ENCODE results near the gene FNDC5.

Gene FNDC5

GRCh38 chr1:32831878-32832277 lies 38.8 kb downstream of the FNDC5 start:
- Histone ChIP-seq H3K14ac (ENCODE audit: low read length) (no peak overlapping the region), H3K4me2 (ENCODE audit: insufficient read depth, low read length, poor library complexity, severe bottlenecking) (no peak overlapping the region), H3K9ac (ENCODE audit: low read depth, low read length, poor library complexity) (no peak overlapping the region), H3K4ac (ENCODE audit: low read length) (no peak overlapping the region), H2BK5ac (ENCODE audit: low read length) (no peak overlapping the region), H3K27ac (replicated peaks; ENCODE audit: low read length) (no peak overlapping the region), H3K4me3 (ENCODE audit: low read length in 2 of 2) (no peak overlapping the region), H3K18ac (ENCODE audit: low read length) (no peak overlapping the region), H3K36me3 (replicated peaks in 1 of 2; ENCODE audit: control insufficient read depth in 2 of 2, insufficient read depth in 2 of 2, low read length in 2 of 2) (peaks cover 11 to 100% of the 10 kb centered on the region in 2 donors), H2BK12ac (ENCODE audit: low read length) (no peak overlapping the region), H2BK120ac (ENCODE audit: low read depth, low read length) (no peak overlapping the region), H3K9me3 (replicated peaks in 1 of 2; ENCODE audit: control insufficient read depth in 2 of 2, insufficient read depth in 1 of 2, low read depth in 1 of 2, low read length in 2 of 2) (no peaks in the 10 kb centered on the region), H4K8ac (ENCODE audit: low read depth, low read length) (no peak overlapping the region), H2BK15ac (ENCODE audit: low read length) (no peak overlapping the region), H3K79me1 (ENCODE audit: low read depth, low read length) (peaks cover 2% of the 10 kb centered on the region), H3K4me1 (ENCODE audit: control insufficient read depth in 2 of 2, insufficient read depth in 1 of 2, low read depth in 1 of 2, low read length in 2 of 2) (no peaks in the 10 kb centered on the region), H3K23ac (ENCODE audit: low read depth, low read length, poor library complexity) (no peak overlapping the region), H2AK5ac (ENCODE audit: low read depth, low read length) (no peak overlapping the region), H4K91ac (ENCODE audit: low read depth, low read length, poor library complexity) (no peak overlapping the region), H3K27me3 (ENCODE audit: control insufficient read depth in 3 of 3, insufficient read depth in 3 of 3, low read depth in 1 of 3, low read length in 3 of 3) (no peaks in the 10 kb centered on the region), H2AFZ (ENCODE audit: low read length) (no peak overlapping the region)
- WGBS, 2 donors (ENCODE audit: extremely low coverage in 2 of 2, insufficient read length in 2 of 2, insufficient replicate concordance in 1 of 2), result no CpG with 5 or more reads among the region's 1 CpG
- no peak for DNase-seq (ENCODE audit: low spot score)

GRCh38 chr1:32830092-32830852 lies 40.4 kb downstream of the FNDC5 start:
- H2BK15ac ChIP-seq (ENCODE audit: low read length), result no peak overlapping the region
- DNase-seq (ENCODE audit: low spot score), result no peak
- no peak overlapping the region for H4K8ac ChIP-seq (ENCODE audit: low read depth, low read length)
- no peaks in the 10 kb centered on the region for H3K9me3 ChIP-seq (replicated peaks in 1 of 2; ENCODE audit: control insufficient read depth in 2 of 2, insufficient read depth in 1 of 2, low read depth in 1 of 2, low read length in 2 of 2)
- H3K4me1 ChIP-seq (ENCODE audit: control insufficient read depth in 2 of 2, insufficient read depth in 1 of 2, low read depth in 1 of 2, low read length in 2 of 2), result no peaks in the 10 kb centered on the region
- no peak overlapping the region for H3K27ac ChIP-seq (replicated peaks; ENCODE audit: low read length)
- H3K4me3 ChIP-seq (ENCODE audit: low read length in 2 of 2), result no peak overlapping the region
- H3K4me2 ChIP-seq (ENCODE audit: insufficient read depth, low read length, poor library complexity, severe bottlenecking), result no peak overlapping the region
- peaks cover 2% of the 10 kb centered on the region for H3K79me1 ChIP-seq (ENCODE audit: low read depth, low read length)
- no peak overlapping the region for H2AK5ac ChIP-seq (ENCODE audit: low read depth, low read length)
- H3K14ac ChIP-seq (ENCODE audit: low read length), result no peak overlapping the region
- no peak overlapping the region for H2BK12ac ChIP-seq (ENCODE audit: low read length)
- H2BK5ac ChIP-seq (ENCODE audit: low read length), result no peak overlapping the region
- no peak overlapping the region for H2AFZ ChIP-seq (ENCODE audit: low read length)
- H4K91ac ChIP-seq (ENCODE audit: low read depth, low read length, poor library complexity), result no peak overlapping the region
- no peak overlapping the region for H3K23ac ChIP-seq (ENCODE audit: low read depth, low read length, poor library complexity)
- H3K4ac ChIP-seq (ENCODE audit: low read length), result no peak overlapping the region
- no peaks in the 10 kb centered on the region for H3K27me3 ChIP-seq (ENCODE audit: control insufficient read depth in 3 of 3, insufficient read depth in 3 of 3, low read depth in 1 of 3, low read length in 3 of 3)
- H3K18ac ChIP-seq (ENCODE audit: low read length), result no peak overlapping the region
- peaks cover 18 to 100% of the 10 kb centered on the region in 2 donors for H3K36me3 ChIP-seq (replicated peaks in 1 of 2; ENCODE audit: control insufficient read depth in 2 of 2, insufficient read depth in 2 of 2, low read length in 2 of 2)
- no CpG with 5 or more reads among the region's 6 CpGs for WGBS, 2 donors (ENCODE audit: extremely low coverage in 2 of 2, insufficient read length in 2 of 2, insufficient replicate concordance in 1 of 2)
- no peak overlapping the region for H3K9ac ChIP-seq (ENCODE audit: low read depth, low read length, poor library complexity)
- no peak overlapping the region for H2BK120ac ChIP-seq (ENCODE audit: low read depth, low read length)

DNA sequence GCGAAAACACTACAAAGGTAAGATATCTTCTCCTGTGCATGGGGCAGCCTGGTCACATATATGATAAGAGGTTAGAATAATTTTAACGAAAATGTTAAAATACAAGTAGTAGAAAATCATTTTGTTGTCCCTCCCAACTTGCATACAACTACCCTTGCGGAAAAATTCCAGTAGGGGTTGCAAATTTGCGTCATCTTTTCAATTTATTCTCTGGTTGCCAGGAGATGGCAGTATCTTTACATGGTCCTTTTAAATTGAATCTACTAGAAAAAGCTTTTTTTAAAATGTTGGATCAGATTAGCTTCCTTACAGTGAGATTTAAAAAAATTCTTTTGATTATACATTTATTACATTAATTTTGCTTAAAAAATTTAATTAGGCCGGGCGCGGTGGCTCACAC lies 42.4 kb downstream of the FNDC5 start:
- Histone ChIP-seq H3K4me3 (ENCODE audit: low read length in 2 of 2) (no peak overlapping the region), H2BK15ac (ENCODE audit: low read length) (no peak overlapping the region), H3K4me1 (ENCODE audit: control insufficient read depth in 2 of 2, insufficient read depth in 1 of 2, low read depth in 1 of 2, low read length in 2 of 2) (no peaks in the 10 kb centered on the region), H3K27me3 (ENCODE audit: control insufficient read depth in 3 of 3, insufficient read depth in 3 of 3, low read depth in 1 of 3, low read length in 3 of 3) (no peaks in the 10 kb centered on the region), H3K9ac (ENCODE audit: low read depth, low read length, poor library complexity) (no peak overlapping the region), H4K91ac (ENCODE audit: low read depth, low read length, poor library complexity) (no peak overlapping the region), H2BK120ac (ENCODE audit: low read depth, low read length) (no peak overlapping the region), H3K36me3 (replicated peaks in 1 of 2; ENCODE audit: control insufficient read depth in 2 of 2, insufficient read depth in 2 of 2, low read length in 2 of 2) (peaks cover 18 to 90% of the 10 kb centered on the region in 2 donors), H2AK5ac (ENCODE audit: low read depth, low read length) (no peak overlapping the region), H3K14ac (ENCODE audit: low read length) (no peak overlapping the region), H3K4me2 (ENCODE audit: insufficient read depth, low read length, poor library complexity, severe bottlenecking) (no peak overlapping the region), H3K79me1 (ENCODE audit: low read depth, low read length) (peaks cover 2% of the 10 kb centered on the region), H4K8ac (ENCODE audit: low read depth, low read length) (no peak overlapping the region), H2BK5ac (ENCODE audit: low read length) (no peak overlapping the region), H3K23ac (ENCODE audit: low read depth, low read length, poor library complexity) (no peak overlapping the region), H3K18ac (ENCODE audit: low read length) (no peak overlapping the region), H3K4ac (ENCODE audit: low read length) (no peak overlapping the region), H2AFZ (ENCODE audit: low read length) (no peak overlapping the region), H3K27ac (replicated peaks; ENCODE audit: low read length) (no peak overlapping the region), H2BK12ac (ENCODE audit: low read length) (no peak overlapping the region), H3K9me3 (replicated peaks in 1 of 2; ENCODE audit: control insufficient read depth in 2 of 2, insufficient read depth in 1 of 2, low read depth in 1 of 2, low read length in 2 of 2) (no peaks in the 10 kb centered on the region)
- no peak for DNase-seq (ENCODE audit: low spot score)
- no CpG with 5 or more reads among the region's 7 CpGs for WGBS, 2 donors (ENCODE audit: extremely low coverage in 2 of 2, insufficient read length in 2 of 2, insufficient replicate concordance in 1 of 2)

DNA sequence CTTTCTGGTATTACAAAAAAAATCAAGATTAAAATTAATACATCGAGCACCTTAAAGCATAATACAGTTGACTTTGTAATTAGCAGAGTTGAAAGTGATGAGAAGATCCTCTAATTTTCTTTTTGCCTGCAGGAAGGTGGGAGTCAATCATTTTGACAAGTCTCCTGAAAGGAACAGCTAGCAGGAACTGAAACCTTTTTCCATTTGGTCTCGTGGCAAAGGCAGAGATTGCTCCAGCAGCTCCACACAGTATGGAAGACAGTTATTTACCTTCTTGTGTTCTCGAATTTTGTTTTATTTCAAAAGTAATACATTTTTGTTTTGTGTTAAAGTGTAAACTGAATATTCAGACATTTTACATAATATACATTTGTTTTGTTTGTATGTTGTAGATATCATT lies 45.5 kb downstream of the FNDC5 start:
- no peak overlapping the region for H2AFZ ChIP-seq (ENCODE audit: low read length)
- no peak overlapping the region for H3K4ac ChIP-seq (ENCODE audit: low read length)
- no peak overlapping the region for H4K91ac ChIP-seq (ENCODE audit: low read depth, low read length, poor library complexity)
- peaks cover 4% of the 10 kb centered on the region for H3K79me1 ChIP-seq (ENCODE audit: low read depth, low read length)
- H2BK120ac ChIP-seq (ENCODE audit: low read depth, low read length), result no peak overlapping the region
- no peak overlapping the region for H3K4me3 ChIP-seq (ENCODE audit: low read length in 2 of 2)
- H4K8ac ChIP-seq (ENCODE audit: low read depth, low read length), result no peak overlapping the region
- H2BK12ac ChIP-seq (ENCODE audit: low read length), result no peak overlapping the region
- H3K14ac ChIP-seq (ENCODE audit: low read length), result no peak overlapping the region
- H3K18ac ChIP-seq (ENCODE audit: low read length), result no peak overlapping the region
- no peaks in the 10 kb centered on the region for H3K27me3 ChIP-seq (ENCODE audit: control insufficient read depth in 3 of 3, insufficient read depth in 3 of 3, low read depth in 1 of 3, low read length in 3 of 3)
- no peaks in the 10 kb centered on the region for H3K4me1 ChIP-seq (ENCODE audit: control insufficient read depth in 2 of 2, insufficient read depth in 1 of 2, low read depth in 1 of 2, low read length in 2 of 2)
- H3K27ac ChIP-seq (replicated peaks; ENCODE audit: low read length), result no peak overlapping the region
- H2AK5ac ChIP-seq (ENCODE audit: low read depth, low read length), result no peak overlapping the region
- DNase-seq (ENCODE audit: low spot score), result no peak
- no peaks in the 10 kb centered on the region for H3K9me3 ChIP-seq (replicated peaks in 1 of 2; ENCODE audit: control insufficient read depth in 2 of 2, insufficient read depth in 1 of 2, low read depth in 1 of 2, low read length in 2 of 2)
- H3K36me3 ChIP-seq (replicated peaks in 1 of 2; ENCODE audit: control insufficient read depth in 2 of 2, insufficient read depth in 2 of 2, low read length in 2 of 2), result peaks cover 14 to 64% of the 10 kb centered on the region in 2 donors
- WGBS, 2 donors (ENCODE audit: extremely low coverage in 2 of 2, insufficient read length in 2 of 2, insufficient replicate concordance in 1 of 2), result no CpG with 5 or more reads among the region's 3 CpGs
- H3K4me2 ChIP-seq (ENCODE audit: insufficient read depth, low read length, poor library complexity, severe bottlenecking), result no peak overlapping the region
- H2BK5ac ChIP-seq (ENCODE audit: low read length), result no peak overlapping the region
- H3K9ac ChIP-seq (ENCODE audit: low read depth, low read length, poor library complexity), result no peak overlapping the region
- no peak overlapping the region for H2BK15ac ChIP-seq (ENCODE audit: low read length)
- no peak overlapping the region for H3K23ac ChIP-seq (ENCODE audit: low read depth, low read length, poor library complexity)

All from neuronal stem cell (in vitro differentiated cells).